NCI-H2171 (cell line): ENCODE measurements around the gene HNF1A.
A peak's percentile ranks its signal among the peaks of the same experiment; 100 is the strongest.
"Not testable (repeated sequence)": the region's sequence is repeated elsewhere in the genome, so short reads cannot be mapped to it uniquely, and the experiment has no call there.

Experiments
- DNase-seq: peaks from one replicate; lab custom pipeline; 2025; lab: John Stamatoyannopoulos, UW

HNF1A gene

GRCh38 chr12:121011820-121012219 is 33.5 kb downstream of the HNF1A start:
- no peak for DNase-seq

- DNase-seq, result no peak
Observed at GRCh38 chr12:121013715-121014114, 35.4 kb downstream of the HNF1A start.

- DNase-seq, result peak; percentile 91
Observed at GRCh38 chr12:121015825-121016766, 37.8 kb downstream of the HNF1A start, which contains the start of gene C12orf43. Gene C12orf43, minus strand, starts transcription at chr12:121016487. Its CDS starts 13 bp downstream, at chr12:121016474.

GRCh38 chr12:121017966-121018491 is 39.7 kb downstream of the HNF1A start:
- no peak for DNase-seq

DNA sequence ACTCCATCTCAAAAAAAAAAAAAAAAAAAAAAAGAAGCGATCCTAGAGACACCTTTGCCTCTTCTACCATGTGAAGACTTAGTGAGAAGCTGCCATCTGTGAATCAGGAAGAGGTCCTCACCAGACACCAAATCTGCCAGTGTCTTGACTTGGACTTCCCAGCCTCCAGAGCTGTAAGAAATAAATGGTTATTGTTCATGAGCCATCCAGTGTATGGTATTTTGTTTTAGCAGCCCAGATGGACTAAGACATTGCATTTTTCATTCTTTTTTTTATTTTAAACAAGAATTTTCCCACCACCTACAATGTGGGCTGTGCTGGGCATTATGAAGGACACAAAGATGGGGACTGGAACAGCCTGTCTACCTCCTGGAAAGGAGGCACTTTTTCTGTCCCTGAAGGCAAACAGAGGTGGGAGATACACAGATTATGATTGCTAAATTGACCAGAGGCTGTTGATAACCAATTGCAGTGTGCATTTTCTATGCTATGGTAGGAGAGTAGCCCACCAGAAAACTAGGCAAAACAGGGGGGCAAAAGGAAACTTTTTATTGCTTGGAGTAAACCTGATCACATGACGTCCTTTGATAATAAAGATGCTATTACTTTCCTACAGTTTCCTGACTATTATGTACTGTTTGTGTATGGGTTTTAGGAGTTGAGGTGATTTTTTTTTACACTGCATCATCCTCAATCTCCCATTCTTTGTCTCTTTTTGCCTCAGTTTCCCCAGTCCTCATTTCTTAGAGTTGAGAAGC is 40.7 kb downstream of the HNF1A start:
- DNase-seq, result no peak

DNA sequence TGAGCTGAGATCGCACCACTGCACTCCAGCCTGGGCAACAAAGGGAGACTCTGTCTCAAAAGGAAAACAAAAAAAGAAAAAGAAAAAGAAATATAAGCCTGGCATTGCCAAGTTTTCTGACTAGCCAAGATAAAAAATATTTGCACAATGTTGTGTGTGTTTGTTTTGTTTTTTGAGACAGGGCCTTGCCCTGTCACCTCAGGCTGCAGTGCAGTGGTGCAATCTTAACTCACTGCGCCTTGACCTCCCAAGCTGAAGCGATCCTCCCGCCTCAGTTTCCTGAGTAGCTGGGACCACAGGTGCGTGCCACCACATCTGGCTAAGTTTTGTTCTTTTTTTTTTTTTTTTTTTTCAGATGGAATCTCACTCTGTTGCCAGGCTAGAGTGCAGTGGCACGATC is 43.4 kb downstream of the HNF1A start:
- DNase-seq, result no peak

- DNase-seq, result no peak
Observed at GRCh38 chr12:121022713-121023112, 44.4 kb downstream of the HNF1A start.

GRCh38 chr12:121023799-121024198 is 45.5 kb downstream of the HNF1A start:
- no peak for DNase-seq

DNA sequence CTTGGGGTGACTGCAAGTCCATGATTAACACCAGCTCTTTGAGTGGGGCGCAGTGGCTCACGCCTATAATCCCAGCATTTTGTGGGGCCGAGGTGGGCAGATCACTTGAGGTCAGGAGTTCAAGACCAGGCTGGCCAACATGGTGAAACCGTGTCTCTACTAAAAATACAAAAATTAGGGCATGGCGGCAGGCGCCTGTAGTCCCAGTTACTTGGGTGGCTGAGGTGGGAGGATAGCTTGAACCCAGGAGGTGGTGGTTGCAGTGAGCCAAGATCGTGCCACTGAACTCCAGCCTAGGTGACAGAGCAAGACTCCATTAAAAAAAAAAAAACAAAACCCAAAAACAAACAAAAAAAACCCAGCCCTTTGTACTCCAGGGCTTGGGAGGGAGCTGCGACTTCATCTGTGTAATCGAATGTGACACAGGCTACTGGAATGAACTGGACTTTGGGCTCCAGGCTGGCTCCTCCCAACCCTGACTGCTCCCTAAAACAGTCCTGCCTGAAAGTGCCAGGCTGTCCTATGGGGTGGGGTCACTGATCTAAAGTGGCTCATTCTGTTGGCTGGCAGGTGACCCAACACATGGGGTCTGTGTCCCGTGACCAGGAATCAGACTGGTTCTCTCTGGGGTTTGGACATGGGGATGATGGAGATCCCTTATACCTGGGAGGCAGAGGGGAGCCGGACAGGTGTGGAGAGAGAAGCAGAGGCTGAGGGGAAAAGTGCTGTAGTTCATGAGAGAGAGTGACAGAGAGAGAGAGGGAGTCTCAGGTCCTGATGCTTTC is 47.3 kb downstream of the HNF1A start:
- DNase-seq, result no peak

DNA sequence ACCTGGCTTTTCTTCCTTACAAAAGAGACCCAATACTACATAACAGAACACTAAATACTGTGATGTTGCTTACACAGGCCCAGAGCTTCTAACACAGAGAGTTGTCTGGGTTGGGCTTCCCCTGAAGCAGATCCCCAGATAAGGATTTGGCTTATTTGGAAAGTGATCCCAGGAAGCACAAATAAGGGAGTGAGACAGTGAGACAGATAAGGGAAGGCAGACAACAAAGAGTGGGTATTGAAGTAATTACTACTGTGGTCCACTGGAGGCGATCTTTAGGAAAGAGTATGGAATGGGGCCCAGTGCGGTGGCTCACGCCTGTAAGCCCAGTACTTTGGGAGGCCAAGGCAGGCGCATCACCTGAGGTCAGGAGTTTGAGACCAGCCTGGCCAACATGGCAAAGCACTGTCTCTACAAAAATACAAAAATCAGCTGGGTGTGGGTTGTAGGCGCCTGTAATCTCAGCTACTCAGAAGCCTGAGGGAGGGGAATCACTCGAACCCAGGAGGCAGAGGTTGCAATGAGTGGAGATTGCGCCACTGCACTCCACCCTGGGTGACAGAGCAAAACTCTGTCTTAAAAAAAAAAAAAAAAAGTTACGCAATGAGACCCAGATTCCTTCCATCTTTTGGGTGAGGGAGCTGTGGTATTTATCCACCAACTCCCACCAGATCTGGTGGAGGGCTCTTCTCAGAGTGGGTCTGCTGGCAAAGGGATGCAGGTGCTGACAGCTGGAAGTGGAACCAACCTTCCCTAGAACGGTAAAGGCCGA is 48.1 kb downstream of the HNF1A start:
- DNase-seq, result no peak

DNA sequence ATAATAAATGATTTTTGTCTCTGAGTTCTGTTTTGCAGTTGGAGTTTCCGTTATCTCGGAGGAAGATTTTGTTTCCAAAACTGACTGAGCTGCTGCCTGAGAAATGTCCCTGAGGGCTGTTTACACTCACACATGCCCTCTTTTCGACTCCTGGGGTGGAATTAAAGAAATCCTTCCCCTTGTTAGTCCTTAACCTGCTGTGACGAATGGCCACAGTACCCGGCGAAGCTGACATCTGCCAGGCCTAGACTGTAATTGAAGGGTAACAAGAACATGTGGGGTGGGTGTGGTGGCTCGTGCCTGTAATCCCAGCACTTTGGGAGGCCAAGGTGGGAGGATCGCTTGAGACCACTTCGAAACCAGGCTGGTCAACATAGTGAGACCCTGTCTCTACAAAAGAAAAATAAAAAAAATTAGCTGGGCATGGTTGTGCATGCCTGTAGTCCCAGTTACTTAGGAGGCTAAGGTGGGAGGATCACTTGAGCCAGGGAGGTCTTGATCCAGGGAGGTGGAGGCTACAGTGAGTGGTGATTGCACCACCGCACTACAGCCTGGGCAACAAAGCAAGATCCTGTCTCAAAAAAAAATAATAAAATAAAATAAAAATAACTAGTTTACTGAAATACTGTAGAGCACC is 52.4 kb downstream of the HNF1A start:
- no peak for DNase-seq

- DNase-seq, result no peak
Observed at GRCh38 chr12:121033625-121034349, 55.4 kb downstream of the HNF1A start.

GRCh38 chr12:121034616-121035305 is 56.4 kb downstream of the HNF1A start:
- no peak for DNase-seq

DNA sequence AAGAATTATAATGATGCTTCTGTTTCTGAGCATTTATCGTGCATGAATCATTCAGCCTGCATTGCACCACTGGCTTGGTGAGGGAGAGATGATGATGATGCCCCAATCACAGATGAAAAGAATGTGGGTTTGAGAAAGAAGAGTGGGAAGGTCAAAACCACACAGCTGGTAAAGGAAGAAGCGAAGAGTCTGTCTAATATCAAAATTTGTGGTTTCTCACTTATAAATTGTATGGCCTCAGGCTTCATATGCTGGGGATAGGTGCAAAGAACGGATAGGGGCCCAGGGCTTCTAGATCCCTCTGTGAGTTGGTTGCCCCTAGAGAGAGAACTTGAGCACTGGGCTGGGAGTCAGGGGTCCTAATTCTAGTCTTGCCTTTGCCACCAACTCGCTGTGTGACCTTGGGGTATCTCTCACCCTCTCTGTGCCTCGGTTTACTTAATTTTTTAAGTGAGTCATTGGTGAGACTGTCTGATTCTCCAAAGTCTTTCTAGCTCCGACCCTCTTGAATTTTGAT is 58.5 kb downstream of the HNF1A start:
- DNase-seq, result no peak

DNA sequence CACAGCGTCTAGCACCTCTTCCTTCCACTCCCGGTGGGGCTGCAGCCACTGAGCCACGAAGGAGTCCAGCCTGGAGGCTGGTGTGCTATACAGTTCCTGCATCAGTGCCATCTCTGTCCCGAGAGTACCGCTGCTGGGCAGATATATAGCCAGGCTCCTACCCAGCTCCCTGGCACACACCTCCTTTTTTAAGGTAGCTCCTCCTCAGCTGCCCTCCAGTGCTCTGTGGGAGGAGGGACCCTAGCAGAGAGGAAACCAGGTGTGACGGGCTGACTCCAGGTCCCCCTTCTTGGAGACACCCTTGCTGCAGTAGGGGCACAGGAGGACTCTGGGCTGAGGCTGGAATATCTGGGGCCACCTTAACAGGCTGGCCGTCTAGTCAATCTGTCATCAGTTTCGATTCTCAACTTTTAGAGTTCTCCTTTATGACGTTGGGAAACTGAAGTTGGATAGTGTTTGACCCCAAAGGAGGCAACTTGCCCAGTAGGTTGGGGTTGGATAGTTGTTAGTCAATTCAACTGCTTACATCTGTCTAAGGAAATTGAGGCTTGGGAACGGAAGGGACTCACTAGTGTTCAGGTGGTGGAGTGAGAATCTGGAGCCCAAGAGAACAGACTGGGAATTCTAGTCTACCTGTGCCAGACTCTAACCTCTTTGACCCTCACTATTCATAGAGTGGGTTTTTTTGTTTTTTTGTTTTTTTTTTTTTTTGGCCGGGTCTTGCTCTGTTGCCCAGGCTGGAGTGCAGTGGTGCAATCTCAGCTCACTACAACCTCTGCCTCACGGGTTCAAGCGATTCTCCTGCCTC is 60.7 kb downstream of the HNF1A start, which contains the start of gene OASL:
Gene OASL, minus strand, starts transcription at position 386 of the 808 bp plus-strand sequence. Its CDS starts 275 bp downstream, at position 111.
- DNase-seq, result no peak

- no peak for DNase-seq
Observed at GRCh38 chr12:121043067-121043466, 64.7 kb downstream of the HNF1A start.

DNA sequence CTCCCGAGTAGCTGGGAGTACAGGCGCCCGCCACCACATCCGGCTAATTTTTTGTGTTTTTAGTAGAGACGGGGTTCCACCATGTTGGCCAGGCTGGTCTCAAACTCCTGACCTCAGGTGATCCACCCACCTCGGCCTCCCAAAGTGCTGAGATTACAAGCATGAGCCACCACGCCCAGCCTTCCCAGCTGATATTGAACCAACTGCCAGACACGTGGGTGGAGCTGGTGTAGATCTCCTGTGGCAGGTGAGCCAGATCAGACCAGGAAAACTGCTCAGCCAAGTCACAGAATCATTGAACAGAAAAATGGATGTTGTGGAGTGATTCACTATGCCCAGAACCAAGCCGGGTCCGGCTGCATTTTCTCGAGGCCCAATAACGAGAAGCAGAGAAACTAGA is 69.1 kb downstream of the HNF1A start:
- DNase-seq, result not testable (repeated sequence)

GRCh38 chr12:121048442-121048841 is 70.1 kb downstream of the HNF1A start:
- no peak for DNase-seq
